ENCODE data around the gene RFNG.

Gene RFNG

GRCh38 chr17:82004517-82005455 lies 46.8 kb downstream of the RFNG start:
- in situ Hi-C loops (cut with MboI; ENCODE audit: low sequenced_read_pairs): no loop called here

GRCh38 chr17:82003411-82004381 lies 47.9 kb downstream of the RFNG start:
- in situ Hi-C loops (cut with MboI; ENCODE audit: low sequenced_read_pairs): no loop called here

GRCh38 chr17:82001571-82002056 lies 50.0 kb downstream of the RFNG start:
- in situ Hi-C loops (cut with MboI; ENCODE audit: low sequenced_read_pairs): no loop called here

- in situ Hi-C loops (cut with MboI; ENCODE audit: low sequenced_read_pairs): no loop called here
Observed at GRCh38 chr17:82000803-82001570, 50.6 kb downstream of the RFNG start.

- in situ Hi-C loops (cut with MboI; ENCODE audit: low sequenced_read_pairs): no loop called here
Observed at GRCh38 chr17:81999976-82000802, 51.4 kb downstream of the RFNG start.

- in situ Hi-C loops (cut with MboI; ENCODE audit: low sequenced_read_pairs): no loop called here
Observed at GRCh38 chr17:81999587-81999975, 52.0 kb downstream of the RFNG start.

GRCh38 chr17:81998691-81999438 lies 52.7 kb downstream of the RFNG start:
- in situ Hi-C loops (cut with MboI; ENCODE audit: low sequenced_read_pairs): no loop called here

- in situ Hi-C loops (cut with MboI; ENCODE audit: low sequenced_read_pairs): no loop called here
Observed at GRCh38 chr17:81998212-81998611, 53.4 kb downstream of the RFNG start.
